NCI-H128 (cell line): ENCODE results near the gene TRPV4.
"Not testable (repeated sequence)": the region's sequence is repeated elsewhere in the genome, so short reads cannot be mapped to it uniquely, and the experiment has no call there.

ENCODE experiments used
- DNase-seq: peaks from one replicate; lab custom pipeline; 2025; ENCODE audit not compliant: unreplicated experiment; lab: John Stamatoyannopoulos, UW

TRPV4 gene

DNA sequence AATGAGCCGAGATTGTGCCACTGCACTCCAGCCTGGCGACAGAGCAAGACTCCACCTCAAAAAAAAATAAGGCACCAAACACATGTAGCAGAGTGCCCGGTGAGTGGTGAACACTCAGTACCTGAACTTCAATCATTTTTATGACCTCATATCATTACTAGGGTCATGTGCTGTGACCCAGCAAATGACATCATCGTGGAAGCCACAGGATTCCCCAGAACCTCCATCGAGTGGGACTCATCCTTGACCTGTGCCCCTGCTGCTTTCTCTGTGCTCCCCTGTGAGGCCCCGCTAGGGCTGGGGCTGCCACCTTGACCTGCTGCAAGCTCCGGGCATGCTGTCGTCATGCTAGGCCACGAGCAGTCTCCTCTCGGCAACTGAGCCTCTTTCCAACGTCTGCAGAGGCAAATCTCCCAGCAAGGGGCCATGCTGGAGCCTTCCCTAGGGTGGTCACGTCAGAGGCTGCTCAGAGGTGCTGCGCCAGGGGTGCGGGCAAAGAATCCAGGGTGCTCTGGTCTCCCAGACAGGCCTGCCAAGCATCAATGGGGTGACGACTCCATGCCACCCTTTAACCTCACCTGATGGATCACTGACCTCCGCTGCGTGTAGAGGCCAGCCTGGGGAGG, 28.6 kb upstream of the TRPV4 start:
- DNase-seq = no peak

- no peak for DNase-seq
Observed at GRCh38 chr12:109860977-109861376, 27.8 kb upstream of the TRPV4 start.

- DNase-seq = no peak
Observed at GRCh38 chr12:109858764-109859163, 25.6 kb upstream of the TRPV4 start.

DNA sequence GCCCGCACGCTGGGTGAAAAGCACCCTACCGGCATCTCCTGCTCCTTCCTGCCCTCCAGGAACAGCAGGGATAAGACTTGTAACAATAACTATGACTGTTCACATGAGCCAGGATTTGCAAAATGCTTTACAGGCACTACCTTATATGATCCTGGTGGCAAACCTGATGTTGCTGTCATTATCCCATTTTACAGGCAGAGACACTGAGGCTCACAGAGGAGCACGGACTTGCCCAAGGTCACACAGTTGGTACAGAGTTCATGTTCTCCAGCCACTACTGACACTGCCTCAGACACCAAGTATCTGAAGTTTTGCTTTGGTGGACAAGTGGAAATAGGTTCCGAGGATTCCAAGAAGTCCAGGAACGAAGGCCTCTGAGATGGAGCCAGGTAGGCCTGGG, 24.5 kb upstream of the TRPV4 start:
- no peak for DNase-seq

GRCh38 chr12:109855377-109855776, 22.2 kb upstream of the TRPV4 start:
- no peak for DNase-seq

- DNase-seq = not testable (repeated sequence)
Observed at GRCh38 chr12:109850518-109850917, 17.3 kb upstream of the TRPV4 start.

DNA sequence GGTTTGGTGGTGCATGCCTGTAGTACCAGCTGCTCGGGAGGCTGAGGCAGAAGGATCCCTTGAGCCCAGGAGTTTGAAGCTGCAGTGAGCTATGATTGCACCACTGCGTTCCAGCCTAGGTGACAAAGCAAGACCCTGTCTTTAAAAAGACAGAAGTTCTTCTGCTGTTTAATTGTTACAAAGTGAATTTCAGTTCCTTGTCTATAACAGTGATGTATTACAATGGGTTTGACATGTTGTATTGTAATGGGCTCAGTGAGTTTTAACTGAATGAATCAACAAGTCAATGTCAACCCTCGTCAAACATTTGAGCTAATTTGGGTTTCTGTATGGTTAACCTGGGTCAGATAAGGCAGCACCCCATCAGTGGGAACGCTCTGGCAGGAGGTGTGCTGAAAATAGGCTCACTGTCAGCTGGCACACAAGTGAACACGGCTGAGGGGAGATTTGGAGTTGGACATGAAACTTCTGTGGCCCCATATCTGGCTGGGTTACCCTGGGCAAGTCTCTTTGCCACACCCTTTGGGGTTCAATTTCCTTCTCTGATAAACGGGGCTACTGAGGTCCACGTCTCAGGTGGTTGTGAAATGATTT, 14.0 kb upstream of the TRPV4 start:
- DNase-seq = no peak

DNA sequence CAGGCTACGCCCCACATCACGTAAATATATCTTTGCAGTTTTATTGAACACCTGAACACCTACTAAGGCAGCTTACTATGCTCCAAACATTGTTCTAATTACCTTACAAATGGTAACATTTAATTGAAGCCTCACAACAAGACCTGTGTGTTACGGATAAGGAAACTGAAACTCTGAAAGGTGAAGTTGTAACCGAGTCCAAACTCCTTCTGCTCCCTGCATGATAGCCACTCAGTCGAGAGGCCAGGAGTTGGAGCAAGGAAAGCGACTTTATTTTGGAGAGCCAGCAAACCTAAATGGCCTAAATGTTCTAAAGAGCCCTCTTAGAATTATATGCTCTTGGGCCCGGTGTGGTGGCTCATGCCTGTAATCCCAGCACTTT, 12.6 kb upstream of the TRPV4 start:
- DNase-seq = no peak

DNA sequence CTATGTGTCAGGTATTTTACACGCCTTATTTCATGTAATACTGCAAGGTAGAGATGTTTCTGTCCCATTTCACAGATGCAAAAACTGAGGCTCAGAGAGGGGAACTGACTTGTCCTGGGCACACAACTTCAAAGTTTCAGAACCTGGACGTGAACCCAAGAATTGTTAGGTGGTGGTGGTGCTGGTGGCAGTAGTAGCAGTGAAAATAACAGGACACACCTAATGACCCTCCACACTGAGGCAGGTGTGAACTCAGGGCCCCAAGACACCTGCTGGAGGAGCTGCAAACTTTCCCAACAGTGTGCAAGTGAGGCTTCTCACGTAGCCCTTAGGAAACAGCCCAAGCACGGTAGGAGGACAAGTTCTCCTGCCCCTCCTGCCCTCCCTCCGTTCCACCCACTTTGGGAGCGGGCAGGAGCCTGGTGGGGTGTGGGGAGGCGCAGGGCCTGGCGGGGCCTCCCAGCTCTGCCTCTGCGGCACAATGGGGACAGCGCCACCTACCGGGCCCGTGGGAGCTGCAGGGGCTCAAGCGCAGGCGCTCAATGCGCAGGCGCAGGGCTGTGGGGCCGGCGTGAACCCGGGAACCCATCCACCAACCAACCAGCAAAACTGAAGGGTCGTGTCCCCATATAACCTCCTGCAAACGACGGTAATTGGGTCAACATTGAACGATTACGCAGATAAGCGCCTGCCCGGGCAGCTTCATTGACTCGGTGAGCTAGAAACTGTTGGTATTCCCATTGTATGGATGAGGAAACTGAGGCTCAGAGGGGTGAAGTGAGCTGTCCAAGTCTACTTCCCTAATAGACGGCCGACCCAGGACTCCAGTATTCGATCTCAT, 12.0 kb upstream of the TRPV4 start:
- peak; percentile 74 for DNase-seq

GRCh38 chr12:109844091-109844490, 10.9 kb upstream of the TRPV4 start:
- DNase-seq = no peak

DNA sequence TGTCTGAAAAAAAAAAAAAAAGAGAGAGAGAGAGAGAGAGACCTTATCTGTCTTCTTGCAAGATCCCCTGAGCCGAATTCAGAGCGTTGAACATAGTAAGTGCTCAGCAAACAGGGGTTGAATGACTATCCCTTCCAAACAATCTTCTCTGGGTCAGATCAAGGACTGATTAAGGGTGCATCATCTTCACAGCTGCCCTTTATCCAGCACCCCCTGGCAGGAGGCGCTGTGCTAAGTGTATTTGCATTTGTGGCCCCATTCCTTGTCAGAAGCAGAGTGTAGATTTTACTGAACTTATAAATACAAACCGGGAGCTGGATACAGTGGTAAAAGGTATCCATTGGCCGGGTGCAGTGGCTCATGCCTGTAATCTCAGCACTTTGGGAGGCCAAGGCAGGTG, 8.8 kb upstream of the TRPV4 start:
- DNase-seq = no peak

- no peak for DNase-seq
Observed at GRCh38 chr12:109841356-109841755, 8.2 kb upstream of the TRPV4 start.

- no peak for DNase-seq
Observed at GRCh38 chr12:109840305-109841074, 7.3 kb upstream of the TRPV4 start.

DNA sequence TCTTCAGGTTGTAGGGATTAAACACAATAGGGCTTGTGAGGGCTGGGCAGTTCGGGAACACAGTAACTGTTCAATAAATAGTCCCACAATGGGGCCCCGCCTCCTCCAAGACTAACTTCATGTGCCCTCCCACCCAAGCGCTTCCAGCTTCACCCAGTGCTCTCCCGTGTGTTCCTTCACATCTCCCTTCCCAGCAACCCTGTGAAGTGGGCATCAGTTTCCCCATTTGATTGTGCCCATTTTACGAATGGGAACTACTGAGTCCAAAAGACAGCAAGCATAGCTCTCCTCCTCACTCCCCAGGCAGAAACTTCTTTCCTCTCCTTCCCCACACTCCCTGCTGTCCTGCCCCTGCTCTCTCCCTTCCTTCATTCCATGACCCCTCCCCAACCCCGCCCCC, 6.2 kb upstream of the TRPV4 start:
- no peak for DNase-seq

DNA sequence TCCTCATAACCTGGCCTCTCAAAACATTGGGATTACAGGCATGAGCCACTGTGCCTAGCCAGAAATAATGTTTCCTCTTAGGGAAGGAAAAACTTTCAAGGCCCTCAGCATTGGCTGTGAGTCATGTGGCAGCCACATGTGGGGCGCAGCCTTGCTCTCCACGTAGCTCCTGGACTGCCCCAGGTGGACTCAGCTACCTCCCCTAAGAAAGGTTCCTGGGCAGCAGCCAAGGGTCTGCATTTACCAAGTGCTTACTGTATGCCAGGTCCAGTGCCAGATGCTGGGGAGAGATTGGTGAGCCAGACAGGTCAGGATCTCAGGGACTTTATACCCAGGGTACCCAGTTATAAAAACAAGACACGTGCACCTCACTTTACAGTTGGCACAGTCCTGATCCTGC, 3.7 kb upstream of the TRPV4 start:
- no peak for DNase-seq

DNA sequence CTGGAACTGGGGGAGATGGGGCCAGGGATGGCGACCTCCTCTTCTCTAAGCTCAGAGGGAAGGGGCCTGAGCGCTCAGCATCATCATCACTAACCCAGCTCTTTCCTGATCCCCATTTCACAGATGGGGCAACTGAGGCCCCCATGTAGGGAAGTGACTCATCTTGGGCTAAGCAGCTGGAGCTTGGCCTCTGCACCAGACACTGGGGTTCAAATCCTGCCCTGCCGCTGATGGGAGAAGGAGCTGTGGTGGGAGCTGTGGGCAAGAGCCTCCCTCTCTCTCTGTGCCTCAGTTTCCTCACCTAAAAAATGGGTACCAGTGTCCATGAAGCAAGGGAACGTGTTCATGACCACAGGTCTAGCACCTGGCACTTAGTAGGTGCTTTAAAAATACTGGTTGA, 2.6 kb upstream of the TRPV4 start:
- no peak for DNase-seq

- no peak for DNase-seq
Observed at GRCh38 chr12:109832541-109833306, 474 bp downstream of the TRPV4 start.

GRCh38 chr12:109831929-109832328, 1.3 kb downstream of the TRPV4 start:
- DNase-seq = no peak

GRCh38 chr12:109831365-109831764, 1.8 kb downstream of the TRPV4 start:
- DNase-seq = no peak

GRCh38 chr12:109830718-109831117, 2.5 kb downstream of the TRPV4 start:
- DNase-seq = no peak

- DNase-seq = no peak
Observed at GRCh38 chr12:109830267-109830666, 2.9 kb downstream of the TRPV4 start.
